DND-41 (cell line): ENCODE results near the gene KISS1R.

Source experiments
- EZH2 ChIP-seq: IDR thresholded peaks from 3 replicates; pipeline ENCODE4 v1.6.1; 2012; ENCODE audit warnings: borderline replicate concordance, low read depth, mild to moderate bottlenecking, moderate library complexity, low read length, inconsistent platforms; ENCODE audit not compliant: severe bottlenecking
- TF ChIP-seq, protein P1 (sequence below): IDR thresholded peaks from 2 replicates; pipeline ENCODE4 v1.5.1; 2012; ENCODE audit warnings: borderline replicate concordance, low read length, moderate library complexity, mild to moderate bottlenecking; ENCODE audit not compliant: poor library complexity, severe bottlenecking; ENCODE audit errors: extremely low read depth

DNA sequence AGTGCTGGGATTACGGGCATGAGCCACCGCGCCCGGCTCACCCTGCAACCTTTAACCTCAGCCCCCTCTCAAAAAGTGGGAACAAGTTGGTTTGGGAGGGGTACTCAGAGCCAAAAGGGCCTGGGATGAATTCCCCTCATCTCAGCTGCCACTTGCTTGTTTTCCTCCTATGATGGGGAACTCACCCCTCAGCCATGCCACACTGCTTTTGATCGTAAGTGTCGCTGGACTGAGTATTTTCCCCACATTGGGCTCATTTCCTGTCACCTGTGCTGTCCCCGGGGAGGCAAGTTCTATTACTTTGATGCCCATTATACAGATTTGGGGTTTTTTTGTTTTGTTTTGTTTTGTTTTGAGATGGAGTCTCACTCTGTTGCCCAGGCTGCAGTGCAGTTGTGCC is 10.7 kb upstream of the KISS1R start:
- TF ChIP-seq, protein P1, sequence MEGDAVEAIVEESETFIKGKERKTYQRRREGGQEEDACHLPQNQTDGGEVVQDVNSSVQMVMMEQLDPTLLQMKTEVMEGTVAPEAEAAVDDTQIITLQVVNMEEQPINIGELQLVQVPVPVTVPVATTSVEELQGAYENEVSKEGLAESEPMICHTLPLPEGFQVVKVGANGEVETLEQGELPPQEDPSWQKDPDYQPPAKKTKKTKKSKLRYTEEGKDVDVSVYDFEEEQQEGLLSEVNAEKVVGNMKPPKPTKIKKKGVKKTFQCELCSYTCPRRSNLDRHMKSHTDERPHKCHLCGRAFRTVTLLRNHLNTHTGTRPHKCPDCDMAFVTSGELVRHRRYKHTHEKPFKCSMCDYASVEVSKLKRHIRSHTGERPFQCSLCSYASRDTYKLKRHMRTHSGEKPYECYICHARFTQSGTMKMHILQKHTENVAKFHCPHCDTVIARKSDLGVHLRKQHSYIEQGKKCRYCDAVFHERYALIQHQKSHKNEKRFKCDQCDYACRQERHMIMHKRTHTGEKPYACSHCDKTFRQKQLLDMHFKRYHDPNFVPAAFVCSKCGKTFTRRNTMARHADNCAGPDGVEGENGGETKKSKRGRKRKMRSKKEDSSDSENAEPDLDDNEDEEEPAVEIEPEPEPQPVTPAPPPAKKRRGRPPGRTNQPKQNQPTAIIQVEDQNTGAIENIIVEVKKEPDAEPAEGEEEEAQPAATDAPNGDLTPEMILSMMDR = no peak
- no peak for TF ChIP-seq EZH2
